ENCODE measurements around the gene IRX4.

IRX4 gene

DNA sequence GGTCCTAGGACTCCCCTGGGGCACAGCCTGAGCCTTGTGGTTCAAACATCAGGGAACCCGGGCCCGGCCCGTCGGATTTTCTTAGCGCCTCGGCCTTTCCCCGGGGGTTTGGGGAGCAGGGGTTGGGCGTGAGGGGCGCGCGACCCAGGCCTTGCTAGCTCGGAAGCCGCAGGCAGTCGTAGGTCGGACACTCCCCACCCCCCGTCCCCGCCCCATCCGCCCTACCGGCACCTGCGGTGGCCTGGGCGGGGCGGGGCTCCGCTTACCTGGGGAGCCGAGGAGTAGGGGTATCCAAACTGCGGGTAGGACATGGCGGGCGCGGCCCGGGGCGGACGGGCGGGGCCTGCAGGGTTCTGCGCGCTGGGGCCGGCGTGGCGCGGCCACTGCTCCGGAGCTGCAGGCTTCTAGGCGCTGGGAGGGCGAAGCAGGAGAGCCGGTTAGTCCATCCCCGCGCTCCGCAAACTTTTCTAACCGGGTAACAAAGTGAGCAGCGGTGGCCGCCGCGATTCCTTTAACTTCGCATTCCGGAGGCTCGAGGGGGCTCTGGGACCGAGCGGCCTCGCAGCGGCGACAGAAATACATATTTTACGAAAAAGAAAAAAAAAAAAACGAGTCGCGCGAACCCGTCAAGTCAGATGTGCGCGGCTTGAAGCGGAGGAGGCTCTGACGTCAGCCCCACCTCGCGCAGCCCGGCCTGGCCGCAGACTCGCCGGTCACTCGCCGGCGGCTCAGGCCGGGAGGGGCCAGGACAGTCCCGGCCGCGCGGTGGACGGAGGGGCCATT, at the start of gene IRX4:
IRX4 (minus strand) TSS at position 589 of the 783 bp plus-strand sequence; CDS start at position 311, 278 bp downstream.
- DNase-seq, result no peak

DNA sequence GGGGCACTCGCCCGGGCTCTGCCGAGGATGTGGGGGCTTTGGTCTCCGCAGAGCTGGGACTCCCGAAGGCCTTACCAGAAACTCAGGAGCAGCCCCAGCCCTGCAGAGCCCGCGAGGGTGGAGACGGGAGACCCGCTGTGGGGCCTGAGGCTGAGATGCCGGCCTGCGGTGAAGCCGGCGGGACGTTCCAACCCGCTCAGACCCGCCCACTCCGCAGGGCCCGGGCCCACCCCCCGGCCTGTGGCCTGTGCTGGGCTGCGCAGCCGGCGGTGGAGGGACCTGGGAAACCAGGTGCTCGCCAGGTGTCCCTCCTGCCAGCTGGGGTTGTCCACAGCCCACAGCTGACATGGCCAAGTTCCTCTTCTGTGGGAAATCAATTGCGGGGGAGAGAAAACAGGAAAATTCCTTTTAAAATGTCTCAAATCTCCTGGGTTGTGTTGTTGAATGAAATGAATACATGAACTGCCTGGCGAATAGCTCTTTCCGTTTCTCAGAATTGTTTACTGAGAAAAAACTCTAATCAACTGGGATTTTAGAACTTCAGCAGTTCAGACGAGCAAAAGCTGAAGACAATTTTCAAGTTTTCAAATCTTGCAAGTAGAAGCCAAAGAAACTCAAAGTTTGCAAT, 49.0 kb upstream of the IRX4 start:
- DNase-seq, result no peak

DNA sequence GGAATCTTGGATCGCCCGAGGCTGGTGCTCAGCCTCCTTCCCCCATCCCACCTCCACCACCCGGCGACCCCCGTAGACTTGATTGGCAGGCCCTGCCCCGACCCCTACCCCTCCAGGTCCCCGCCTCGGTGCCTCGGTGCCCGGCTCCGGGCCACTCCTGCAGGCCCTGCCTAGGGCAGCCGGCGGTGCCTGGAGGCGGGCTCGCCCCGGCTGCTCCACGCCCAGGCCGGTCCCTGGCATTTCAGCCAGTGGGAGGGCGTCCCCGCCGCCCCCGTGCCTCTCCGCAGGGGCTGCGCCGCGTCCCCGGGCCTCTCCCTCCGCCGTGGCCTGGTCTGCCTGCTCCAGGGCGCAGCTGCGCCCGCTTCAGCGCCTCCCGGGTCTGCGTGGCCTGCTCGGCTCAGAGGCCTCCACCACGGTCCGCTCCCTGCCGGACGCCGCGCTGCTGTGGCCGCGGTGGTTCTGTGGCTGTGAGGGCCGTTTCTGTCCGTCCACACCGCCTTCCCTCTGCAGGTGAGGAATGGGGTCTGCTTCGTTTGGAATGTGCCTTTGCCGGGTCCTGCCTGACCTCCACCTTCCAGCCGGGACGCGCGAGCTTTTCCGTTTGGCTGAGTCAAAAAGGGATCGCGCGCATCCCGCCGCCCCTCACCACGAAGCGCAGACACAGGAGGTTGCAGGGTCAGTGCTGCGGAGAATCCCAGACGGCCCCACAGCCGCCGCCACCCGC, 48.3 kb upstream of the IRX4 start:
- DNase-seq, result no peak

DNA sequence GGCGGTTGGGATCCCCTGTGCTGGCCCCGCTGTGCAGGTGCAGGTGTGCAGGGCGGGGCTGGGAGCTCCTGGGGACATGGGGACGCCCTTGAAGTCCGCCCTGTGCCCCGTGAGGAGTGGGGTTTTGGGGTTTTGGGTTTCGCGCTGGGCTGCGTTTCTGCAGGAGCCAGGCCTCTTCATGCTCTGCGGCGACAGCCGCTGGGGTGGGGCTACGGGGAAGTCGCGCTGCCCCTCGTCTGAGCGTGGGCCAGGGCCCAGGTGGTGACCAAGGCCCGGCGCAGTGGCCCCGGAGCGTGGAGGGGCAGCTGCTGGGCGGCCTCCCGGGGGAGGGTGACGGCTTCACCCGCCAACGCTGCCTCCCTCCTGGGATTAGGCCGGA, 47.8 kb upstream of the IRX4 start:
- no peak for DNase-seq

GRCh38 chr5:1929108-1929991, 46.6 kb upstream of the IRX4 start:
- DNase-seq, result no peak

GRCh38 chr5:1926471-1927341, 44.0 kb upstream of the IRX4 start:
- DNase-seq, result no peak

- DNase-seq, result no peak
Measured at GRCh38 chr5:1926071-1926440, 43.3 kb upstream of the IRX4 start.

DNA sequence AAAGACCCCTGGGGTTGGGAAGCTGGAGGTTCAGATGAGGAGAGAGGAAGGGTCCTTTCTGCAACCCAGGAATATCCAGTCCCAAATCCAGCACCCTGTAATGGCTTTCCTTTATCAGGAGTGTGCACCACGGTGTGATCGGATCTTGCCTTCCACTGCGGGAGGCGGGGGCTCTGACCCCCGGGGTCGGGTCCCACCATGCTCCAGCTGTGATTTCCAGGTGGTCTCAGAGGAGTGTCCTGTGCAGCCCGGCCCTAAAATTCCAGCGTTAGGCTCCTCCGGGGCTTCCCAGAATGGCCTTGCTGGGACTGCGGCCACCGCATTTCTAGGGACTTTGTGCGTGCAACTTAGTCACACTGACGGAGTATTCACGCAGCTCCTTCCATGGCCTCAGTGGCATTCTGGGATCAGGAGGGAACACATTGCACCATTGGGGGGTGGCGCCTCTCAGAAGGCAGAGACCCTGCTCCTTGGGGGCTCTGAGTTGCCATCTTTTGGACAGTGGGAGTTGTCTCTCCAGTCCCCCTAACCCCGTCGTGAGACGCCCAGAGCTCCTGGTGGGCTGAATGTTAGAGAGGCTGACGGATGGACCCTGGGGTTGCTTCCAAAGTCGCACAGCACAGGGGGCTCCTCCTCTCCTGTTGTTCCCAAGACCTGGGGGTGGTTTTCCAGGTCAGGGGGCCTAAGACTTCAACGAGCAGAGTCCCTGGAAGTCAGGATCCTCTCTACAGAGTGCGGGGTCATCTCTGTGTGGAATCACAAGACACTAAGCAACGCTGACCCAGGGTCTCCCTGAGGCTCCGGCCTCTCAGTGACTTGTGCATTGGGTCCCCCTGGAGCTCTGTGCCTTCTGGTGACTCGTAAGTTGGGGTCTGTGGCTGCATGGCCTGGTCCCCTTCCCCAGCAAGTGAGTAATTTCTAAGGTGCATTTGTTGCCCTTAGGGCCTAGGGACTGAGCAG, 42.7 kb upstream of the IRX4 start:
- DNase-seq, result no peak

DNA sequence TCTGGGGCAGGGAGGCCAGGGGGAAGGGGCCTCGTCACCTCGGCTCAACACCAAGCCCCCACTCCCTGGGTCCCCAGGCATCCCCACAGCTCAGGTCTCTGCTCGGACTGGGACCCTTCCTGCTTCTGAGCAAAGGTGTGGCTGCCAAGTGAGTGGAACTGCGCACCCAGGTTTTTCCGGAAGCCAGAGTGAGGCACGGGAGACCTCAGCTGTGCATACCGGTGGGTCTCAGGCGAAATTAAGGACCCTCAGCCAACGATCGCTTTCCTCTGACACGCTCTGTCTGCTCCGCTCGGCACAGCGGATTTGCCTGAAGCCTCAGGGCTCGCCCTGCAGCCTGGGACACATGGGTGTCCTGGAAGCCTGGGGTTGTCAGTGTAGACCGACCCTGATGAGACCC, 41.0 kb upstream of the IRX4 start:
- no peak for DNase-seq

DNA sequence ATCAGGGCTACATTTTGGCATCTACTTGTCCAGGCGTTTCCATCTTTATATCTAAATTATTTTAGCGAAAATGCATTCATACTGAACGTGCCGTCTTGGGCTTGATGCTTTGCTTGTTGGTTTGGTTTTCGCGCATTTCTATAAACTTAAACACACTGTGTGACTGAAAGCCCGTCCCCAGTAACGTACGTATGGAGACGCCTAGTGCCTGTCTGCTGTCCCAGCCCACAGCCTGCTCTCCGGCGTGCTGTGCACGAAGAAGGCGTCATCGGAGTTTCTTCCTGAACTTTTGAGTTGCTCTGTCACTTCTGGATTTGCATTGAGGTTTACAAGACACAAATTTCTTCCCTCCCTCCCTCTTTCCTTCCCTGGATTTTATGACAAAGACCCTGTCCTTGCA, 40.6 kb upstream of the IRX4 start:
- no peak for DNase-seq

GRCh38 chr5:1921711-1922110, 39.0 kb upstream of the IRX4 start:
- no peak for DNase-seq

DNA sequence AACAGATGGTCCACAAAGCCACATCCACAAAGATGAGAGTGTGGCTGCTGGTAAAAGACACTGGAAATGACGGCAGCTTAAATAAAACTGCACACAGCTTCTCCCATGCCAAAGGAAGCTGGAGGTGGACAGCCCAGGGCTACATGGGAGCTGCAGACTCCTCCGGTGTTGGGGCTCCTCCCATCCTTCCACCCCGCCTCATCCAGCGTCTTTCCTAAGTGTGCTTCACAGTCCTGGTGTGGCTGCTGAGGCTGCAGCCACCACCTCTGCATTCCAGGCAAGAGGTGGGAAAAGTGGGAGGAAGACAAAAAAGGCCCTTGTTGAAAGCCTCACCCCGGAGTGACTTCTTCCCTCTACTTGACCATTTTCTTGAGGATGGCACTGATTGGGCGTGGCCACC, 37.0 kb upstream of the IRX4 start:
- DNase-seq, result no peak

DNA sequence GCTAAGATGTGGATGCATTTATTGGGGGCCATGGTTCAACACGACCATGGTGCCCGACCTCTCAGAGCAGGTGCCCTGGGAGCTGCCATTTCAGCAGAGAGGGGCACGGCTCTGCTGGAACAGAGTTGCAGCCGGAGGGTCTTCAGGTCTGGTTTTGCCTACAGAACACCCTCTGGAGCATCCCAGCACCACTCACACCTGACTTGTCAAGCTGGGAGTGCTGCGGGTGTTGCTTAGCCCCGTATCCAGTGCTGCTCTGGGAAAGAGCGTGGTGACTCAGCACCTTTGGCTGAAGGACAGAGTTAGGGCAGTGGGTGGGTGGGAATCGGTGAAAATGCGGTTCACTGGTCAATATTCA, 36.5 kb upstream of the IRX4 start:
- no peak for DNase-seq

DNA sequence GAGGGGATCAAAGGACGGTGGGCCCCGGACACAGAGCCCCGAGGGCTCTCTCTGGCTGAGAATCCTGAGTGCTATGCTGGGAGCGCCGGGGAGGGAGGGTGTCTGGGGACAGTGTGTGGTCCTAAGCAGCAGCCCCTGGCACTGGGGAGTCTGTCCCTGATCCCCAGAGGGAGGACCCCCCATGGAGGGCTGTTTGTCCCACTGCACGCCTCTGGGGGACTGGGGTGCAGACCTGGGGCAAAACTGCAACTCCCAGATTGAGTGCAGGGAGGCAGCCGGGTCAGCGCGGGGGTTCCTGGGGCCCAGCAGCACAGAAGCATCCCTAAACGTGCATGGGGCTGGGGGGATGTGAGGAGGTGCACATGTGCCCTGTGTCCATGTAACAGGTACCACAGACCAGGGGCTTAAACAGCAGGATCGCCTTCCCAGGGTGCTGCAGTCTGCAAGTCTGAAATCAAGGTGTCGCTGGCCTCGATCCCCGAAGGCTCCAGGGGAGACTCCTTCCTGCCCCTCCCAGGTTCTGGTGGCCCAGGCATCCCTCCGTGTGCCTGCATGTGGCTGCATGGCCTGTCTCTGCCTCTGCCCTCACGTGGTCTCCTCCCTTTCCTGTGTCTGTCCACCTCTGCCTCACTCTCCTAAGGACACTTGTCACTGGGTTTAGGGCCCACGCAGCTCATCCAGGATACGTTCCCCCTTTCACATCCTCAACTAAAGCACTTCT, 35.9 kb upstream of the IRX4 start:
- no peak for DNase-seq

DNA sequence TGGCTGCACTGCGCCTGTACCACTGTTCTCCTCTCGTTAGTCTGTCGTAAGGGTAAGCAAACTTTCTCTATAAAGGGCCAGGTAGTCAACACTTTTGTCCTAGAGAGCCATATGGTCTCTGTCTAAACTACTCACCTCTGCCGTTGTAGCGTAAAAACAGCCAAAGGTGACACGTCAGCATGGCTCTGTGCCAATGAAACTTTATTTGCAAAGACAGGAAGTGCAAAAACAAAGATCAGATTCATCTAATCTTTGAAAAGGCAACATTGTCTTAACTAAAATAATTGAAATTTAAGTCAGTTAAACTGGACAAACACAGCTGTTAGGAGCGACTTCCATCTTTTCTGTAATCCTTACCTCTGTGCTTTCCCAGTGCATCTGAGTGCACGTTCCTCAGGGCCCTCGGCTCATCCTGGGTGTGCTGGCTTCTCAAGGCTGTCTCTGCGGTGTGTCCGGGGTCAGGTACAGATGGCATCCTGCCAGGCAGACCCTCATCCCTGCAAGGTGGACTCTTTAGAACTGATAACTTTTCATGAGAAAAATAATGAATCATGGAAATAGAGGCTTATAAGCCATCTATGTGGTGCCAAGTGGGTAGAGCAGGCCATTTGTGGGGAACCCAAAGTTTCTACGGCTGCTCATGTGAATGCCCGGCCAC, 35.2 kb upstream of the IRX4 start:
- DNase-seq, result no peak

GRCh38 chr5:1916041-1917001, 33.6 kb upstream of the IRX4 start:
- DNase-seq, result no peak

GRCh38 chr5:1915316-1915715, 32.6 kb upstream of the IRX4 start:
- no peak for DNase-seq

DNA sequence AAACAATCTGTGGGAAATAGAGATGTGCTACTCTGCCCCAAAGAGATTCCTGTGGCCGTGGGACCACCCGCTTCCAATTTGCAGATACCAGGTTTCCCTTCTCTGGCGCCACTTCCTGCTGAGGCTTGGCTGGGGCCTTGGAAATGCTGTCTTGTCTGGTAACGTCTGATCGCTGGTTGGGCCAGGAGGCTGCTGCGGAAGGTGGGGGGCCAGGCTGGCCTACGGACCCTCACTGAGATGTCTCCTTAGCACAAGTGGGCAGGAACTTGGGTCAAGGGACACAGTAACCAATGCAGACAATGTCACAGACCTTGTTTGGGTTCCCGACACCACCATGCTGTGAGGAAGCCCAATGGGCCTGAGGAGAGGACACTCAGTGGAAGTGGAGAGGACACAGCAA, 31.7 kb upstream of the IRX4 start:
- DNase-seq, result no peak
